GM18519 (cell line): ENCODE measurements around the gene SLIT2.

Experiments used
- ATAC-seq: cut with Tn5 transposase; IDR thresholded peaks from one replicate; pipeline ENCODE4 v1.9.1; 2021; ENCODE audit warnings: mild to moderate bottlenecking, moderate library complexity; ENCODE audit not compliant: unreplicated experiment, low FRiP score

Gene SLIT2, protein sequence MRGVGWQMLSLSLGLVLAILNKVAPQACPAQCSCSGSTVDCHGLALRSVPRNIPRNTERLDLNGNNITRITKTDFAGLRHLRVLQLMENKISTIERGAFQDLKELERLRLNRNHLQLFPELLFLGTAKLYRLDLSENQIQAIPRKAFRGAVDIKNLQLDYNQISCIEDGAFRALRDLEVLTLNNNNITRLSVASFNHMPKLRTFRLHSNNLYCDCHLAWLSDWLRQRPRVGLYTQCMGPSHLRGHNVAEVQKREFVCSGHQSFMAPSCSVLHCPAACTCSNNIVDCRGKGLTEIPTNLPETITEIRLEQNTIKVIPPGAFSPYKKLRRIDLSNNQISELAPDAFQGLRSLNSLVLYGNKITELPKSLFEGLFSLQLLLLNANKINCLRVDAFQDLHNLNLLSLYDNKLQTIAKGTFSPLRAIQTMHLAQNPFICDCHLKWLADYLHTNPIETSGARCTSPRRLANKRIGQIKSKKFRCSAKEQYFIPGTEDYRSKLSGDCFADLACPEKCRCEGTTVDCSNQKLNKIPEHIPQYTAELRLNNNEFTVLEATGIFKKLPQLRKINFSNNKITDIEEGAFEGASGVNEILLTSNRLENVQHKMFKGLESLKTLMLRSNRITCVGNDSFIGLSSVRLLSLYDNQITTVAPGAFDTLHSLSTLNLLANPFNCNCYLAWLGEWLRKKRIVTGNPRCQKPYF (N-terminal part only)

GRCh38 chr4:20251796-20252655 is at the start of gene SLIT2:
Gene SLIT2 (plus strand): TSS chr4:20251905. CDS start chr4:20253816, 1,911 bp downstream.
- ATAC-seq = peak; percentile 49

DNA sequence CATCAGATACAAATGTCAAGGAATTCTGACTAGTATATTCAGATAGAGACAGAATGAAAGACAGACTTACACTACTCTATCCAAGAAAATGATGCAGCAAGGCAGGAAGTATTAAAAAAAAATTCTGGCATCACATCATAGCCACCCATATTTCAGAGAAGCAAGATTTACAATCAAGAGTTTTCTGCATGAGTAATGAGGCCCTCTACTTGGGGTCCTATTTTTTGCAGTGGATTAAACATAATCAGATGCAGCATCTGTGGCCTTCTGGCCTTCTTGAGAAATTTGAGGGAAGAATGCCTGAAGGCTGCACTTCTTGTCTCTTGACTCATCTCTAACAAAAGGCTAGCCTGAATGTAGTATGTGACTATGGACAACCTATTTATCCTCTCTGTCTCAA is 48.2 kb upstream of the SLIT2 start:
- ATAC-seq = no peak

DNA sequence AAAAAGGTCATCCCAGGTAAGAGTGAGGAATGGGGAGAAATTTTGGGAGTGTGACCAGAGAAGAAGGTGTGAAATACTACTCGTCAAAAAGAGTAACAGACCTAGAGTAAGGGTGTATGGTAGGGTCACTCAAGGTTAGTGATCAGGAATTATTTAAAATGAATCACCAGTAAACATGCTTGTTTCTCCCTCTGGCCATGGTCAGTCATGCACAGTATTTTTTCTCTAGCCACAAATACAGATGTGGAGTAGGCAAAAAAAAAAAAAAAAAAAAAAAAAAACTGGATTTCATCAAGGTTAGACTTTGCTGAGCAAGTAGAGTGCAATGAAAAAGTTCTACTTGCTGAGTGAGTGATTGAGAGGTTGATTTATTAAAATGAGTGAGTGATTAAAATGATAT is 34.2 kb upstream of the SLIT2 start:
- ATAC-seq = no peak

DNA sequence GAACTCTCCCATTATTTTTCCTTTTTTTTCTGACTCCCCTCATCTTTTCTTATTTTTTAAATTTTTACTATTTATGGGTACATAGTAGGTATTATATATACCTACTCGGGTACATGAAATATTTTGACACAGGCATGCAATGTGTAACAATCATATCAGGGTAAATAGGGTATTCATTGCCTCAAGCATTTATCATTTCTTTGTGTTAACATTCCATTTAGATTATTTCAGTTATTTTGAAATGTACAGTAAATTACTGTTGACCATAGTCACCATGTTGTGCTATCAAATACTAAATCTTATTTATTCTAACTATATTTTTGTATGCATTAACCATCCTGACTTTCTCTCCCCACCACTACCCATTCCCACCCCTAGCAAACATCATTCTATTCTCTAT is 33.8 kb upstream of the SLIT2 start:
- no peak for ATAC-seq

- ATAC-seq = no peak
Observed at GRCh38 chr4:20219521-20219920, 32.2 kb upstream of the SLIT2 start.

DNA sequence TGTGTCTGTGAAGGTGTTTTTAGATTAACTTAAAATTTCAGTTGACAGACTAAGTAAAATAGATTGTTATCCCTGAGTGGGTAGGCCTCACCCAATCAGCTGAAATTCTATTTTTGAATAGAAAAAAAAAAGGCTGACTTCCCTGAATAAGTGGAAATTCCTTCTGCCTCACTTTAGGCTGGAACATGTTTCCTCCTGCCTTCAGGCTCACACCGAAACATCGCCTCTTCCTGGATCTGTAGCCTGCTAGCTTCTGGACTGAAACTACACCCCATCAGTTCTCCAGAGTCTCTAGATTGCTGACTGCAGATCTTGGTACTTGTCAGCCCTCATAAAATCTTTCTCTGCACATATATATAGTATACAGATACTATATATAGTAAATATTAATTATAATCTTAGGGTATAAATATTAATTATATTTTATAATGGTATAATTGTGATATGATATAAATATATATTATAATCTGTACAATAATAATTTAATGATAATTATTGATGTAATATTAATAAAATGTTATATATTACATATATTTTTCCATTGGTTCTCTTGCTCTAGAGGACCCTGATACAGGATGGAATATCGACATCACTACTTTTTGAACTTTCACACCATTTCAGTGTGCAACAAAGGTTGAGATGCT is 13.7 kb upstream of the SLIT2 start:
- ATAC-seq = no peak

- ATAC-seq = no peak
Observed at GRCh38 chr4:20248155-20248558, 3.5 kb upstream of the SLIT2 start.

- ATAC-seq = no peak
Observed at GRCh38 chr4:20249333-20249732, 2.4 kb upstream of the SLIT2 start.

DNA sequence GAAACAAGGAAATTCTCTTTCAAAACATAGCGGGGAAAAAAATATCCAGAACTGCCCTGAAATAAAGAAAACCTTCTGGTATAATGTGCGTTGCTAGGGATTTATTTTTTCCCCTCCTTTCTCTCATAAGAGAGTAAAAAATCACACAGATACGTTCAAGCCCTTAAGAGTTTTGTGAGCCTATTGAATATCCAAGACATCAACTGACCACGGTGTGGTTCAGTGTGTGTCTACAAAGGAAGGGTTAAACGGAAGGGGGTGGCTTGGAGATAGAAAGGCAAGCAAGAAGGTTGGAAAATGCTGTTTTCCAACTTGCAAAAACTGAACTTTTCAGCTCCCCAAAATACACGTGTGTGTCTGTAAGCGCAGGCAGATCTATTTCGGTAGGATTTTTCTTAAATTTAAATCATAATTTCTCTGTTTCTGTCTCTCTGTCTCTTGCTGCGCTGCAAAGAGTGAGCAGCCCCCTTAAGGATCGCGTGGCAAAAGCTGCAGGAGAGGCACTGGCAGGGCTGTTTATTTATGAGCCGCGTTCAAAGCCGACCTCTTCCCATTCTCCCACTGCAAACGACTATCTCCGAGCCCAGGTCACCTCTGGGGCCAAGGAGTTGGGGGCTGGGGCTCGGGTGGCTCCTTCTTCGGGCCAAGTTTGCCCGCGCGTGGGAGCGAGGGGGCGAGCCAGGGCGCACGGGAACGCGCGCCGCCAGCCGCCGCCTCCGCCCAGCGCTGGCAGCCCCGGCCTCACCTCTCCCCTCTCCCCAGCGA is 492 bp upstream of the SLIT2 start:
- peak; percentile 16 for ATAC-seq

- no peak for ATAC-seq
Observed at GRCh38 chr4:20252656-20253282, 1.1 kb downstream of the SLIT2 start.

GRCh38 chr4:20253283-20253734 is 1.6 kb downstream of the SLIT2 start:
- ATAC-seq = no peak

- ATAC-seq = no peak
Observed at GRCh38 chr4:20253735-20254409, 2.2 kb downstream of the SLIT2 start.

DNA sequence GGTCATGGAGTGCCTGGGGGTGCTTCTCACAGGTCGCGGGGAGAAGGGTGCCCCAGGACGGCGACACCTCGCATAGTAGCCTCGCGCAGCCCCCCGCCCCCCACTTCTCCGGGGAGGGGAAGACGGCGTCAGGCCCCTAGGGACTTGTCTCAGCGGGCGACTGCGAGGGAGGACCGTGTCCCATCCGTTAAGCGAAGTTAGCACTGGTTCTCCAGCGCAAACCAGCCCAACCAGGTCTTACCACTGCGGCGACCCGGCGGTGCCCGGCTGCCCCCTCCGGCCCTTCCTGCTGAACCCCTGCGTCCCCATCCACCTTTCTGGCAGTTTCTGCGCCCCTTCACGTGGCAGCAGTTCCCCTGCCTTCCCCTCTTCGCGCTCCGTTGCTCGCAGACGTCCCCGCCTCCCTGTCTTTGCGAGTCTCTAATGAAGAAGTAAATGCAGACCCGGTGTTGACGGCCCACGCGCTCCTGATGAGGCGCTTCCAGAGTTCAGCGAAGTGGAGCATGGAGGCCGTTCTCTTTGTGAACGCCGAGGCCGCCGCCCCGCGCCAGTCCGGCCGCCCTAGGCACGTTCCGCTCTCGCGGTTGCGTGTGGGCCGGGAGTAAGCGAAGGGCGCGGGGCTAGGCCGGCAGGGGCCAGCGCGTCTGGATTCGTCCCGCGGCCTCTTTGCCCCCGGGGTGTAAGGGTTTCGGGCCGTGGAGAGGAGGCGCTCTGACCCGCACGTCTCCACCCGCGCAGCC is 3.0 kb downstream of the SLIT2 start:
- ATAC-seq = no peak

- no peak for ATAC-seq
Observed at GRCh38 chr4:20255251-20255586, 3.5 kb downstream of the SLIT2 start.

DNA sequence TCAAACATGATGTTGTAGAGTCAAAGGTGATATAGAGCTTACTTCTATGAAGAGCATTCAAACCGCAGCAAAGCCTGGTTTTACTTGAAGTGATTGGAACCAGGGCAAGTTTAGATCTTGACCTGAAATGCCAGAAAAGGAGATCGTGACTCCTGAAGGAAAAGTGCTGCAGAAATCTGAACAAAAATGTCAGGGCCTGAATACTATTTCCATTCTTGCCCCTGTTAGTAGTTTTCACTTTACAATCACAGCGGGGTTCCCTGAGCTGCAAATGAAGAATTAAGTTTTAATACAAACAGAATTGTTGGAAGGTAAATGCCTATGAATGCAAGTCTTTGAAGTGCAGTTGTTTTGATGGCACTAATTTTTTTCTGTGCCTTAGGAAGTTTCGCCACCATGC is 4.1 kb downstream of the SLIT2 start:
- ATAC-seq = no peak

DNA sequence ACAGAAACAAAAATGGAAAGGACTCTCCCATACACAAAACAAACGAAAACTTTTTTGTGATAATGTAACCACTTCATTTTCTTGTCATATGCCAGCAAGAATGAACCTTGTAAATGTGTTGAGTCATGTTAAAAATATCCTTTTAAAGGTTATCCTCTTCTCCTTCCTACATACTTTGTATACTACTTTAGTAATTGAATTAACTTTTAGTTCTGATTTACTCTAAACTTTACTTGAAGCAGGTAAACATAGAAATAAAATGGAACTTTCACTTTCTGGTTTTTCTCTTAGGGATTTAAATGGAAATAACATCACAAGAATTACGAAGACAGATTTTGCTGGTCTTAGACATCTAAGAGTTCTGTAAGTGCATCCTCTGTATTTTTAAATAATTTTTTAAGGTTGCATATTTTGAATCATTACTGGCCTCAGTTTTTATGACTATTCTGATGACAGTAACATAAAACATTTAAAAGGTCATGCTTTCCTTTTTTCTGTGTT is 4.7 kb downstream of the SLIT2 start:
- no peak for ATAC-seq

DNA sequence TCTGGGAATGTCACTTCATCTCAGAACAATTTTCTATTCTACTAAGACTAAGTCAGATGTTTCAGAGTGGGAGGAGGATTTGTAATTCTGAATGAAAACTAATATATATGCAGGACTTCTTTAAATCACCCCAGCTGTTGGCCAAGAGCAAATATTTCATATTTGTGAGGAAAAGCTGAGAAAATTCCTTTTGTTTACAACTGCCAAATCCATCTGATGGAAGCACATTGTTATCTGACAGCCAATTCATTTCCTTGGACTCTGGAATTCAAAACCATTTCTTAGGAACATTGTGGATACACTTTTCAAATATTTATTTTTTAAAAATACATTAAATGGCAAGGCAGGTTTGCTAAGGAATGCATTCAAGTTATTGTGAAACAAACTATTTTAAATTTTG is 8.0 kb downstream of the SLIT2 start:
- no peak for ATAC-seq

DNA sequence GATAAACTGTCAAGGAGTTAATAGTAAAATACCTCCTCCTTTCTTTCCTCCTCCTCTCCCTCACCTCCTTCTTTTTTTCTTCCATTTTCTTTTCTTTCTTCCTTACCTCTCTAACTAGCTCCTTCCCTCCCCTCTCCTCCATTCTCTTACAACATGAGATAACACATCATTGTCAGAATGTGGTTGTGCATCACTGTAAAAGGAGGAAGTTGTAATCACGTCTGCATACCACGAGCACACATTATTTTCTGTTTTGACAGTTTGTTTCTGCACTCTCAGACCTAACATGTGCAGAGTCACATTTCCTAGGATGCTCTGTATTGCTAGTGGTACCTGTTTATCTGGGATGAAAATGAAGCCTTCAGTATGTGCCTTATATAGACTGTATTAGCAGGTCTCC is 9.1 kb downstream of the SLIT2 start:
- ATAC-seq = no peak
